ENCODE results near the gene MRM2. TPM values are rescaled to one million over a fixed set of nuclear protein-coding genes. Genes with fewer than 3 reads are reported as not detected.

MRM2 gene
- polyA plus RNA-seq, 2 of the 4 experiments (the other 2 are of a cell fraction) = 35.6 to 44.0 TPM

GRCh38 chr7:2260820-2261219 lies 18.8 kb upstream of the MRM2 start:
- no peak overlapping the region for H3K4me2 ChIP-seq
- H3K9me3 ChIP-seq = no peaks in the 10 kb centered on the region
- TF ChIP-seq FOSL2 (IDR thresholded peaks at IDR 0.05) (no peak), FOSL2 (CRISPR knock-in tag; IDR thresholded peaks at IDR 0.05) (no peak), ZC3H11A (IDR thresholded peaks at IDR 0.05) (no peak), NR3C1 (IDR thresholded peaks at IDR 0.05) (no peak), RNF2 (IDR thresholded peaks at IDR 0.05; ENCODE audit: borderline replicate concordance, low read depth) (no peak), HMGXB4 (CRISPR knock-in tag; IDR thresholded peaks at IDR 0.05; ENCODE audit: borderline replicate concordance) (no peak), KDM1A (IDR thresholded peaks at IDR 0.05; ENCODE audit: low read depth) (no peak), REST (IDR thresholded peaks at IDR 0.05) (no peak), JUNB (IDR thresholded peaks at IDR 0.05) (no peak), ATOH8 (CRISPR knock-in tag; IDR thresholded peaks at IDR 0.05; ENCODE audit: low read depth) (no peak), ESRRA (IDR thresholded peaks at IDR 0.05; ENCODE audit: borderline replicate concordance, low read length) (no peak), RFX5 (IDR thresholded peaks at IDR 0.05) (no peak), HES2 (IDR thresholded peaks at IDR 0.05) (no peak), POLR2A (IDR thresholded peaks at IDR 0.05; ENCODE audit: low read length) (no peak), CBX2 (IDR thresholded peaks at IDR 0.05; ENCODE audit: borderline replicate concordance, low read depth) (no peak), HOXA7 (CRISPR knock-in tag; IDR thresholded peaks at IDR 0.05) (no peak)
- 65% methylated on average over 5 of the region's 5 CpGs for WGBS (ENCODE audit: missing lambda C conversion rate)
- POLR2A ChIA-PET = interaction anchor here (1.1 kb wide), 1 partner anchor 12 kb away, joined by 3 read pairs; no protein-coding TSS in a partner anchor
- DNase-seq (ENCODE audit: low read depth in 1 of 2, low spot score in 1 of 2) (peak; percentile 52 to 88), ATAC-seq (peak; percentile 41 to 45; a peak in 4 of 6 replicates), FAIRE-seq (no peak)
- H3K27ac ChIP-seq = peak overlapping the region in 1 of 2 experiments; percentile 44; a peak in 1 of 6 replicates
- H3K4me3 ChIP-seq = no peak overlapping the region
- CTCF ChIA-PET = interaction anchor here (1.1 to 2.6 kb wide), 4 partner anchors 11 to 87 kb away, joined by 3 to 10 read pairs (median 6); no protein-coding TSS in a partner anchor
- H3K4me1 ChIP-seq = peaks cover 9% of the 10 kb centered on the region

- POLR2A ChIA-PET = no interaction called here
- ATAC-seq = no peak
These were observed 17.5 kb upstream of the MRM2 start for GRCh38 chr7:2259480-2259879.

More at GRCh38 chr7:2259480-2259879, 17.5 kb upstream of the MRM2 start:
- TF ChIP-seq USF2 (IDR thresholded peaks at IDR 0.05) (no peak), PBX3 (IDR thresholded peaks at IDR 0.05) (no peak), KDM5A (IDR thresholded peaks at IDR 0.05) (no peak), MAFK (IDR thresholded peaks at IDR 0.05; ENCODE audit: partially characterized antibody) (no peak), RAD21 (conservative IDR thresholded peaks at IDR 0.05 in 1 of 2, IDR thresholded peaks at IDR 0.05 in 1 of 2) (no peak), RCOR1 (IDR thresholded peaks at IDR 0.05; ENCODE audit: low read depth, low read length) (no peak), FOXS1 (CRISPR knock-in tag; IDR thresholded peaks at IDR 0.05) (no peak), FOSB (CRISPR knock-in tag; IDR thresholded peaks at IDR 0.05) (no peak), NFE2L2 (conservative IDR thresholded peaks at IDR 0.05; ENCODE audit: low read length) (no peak)
- H3K4me3 ChIP-seq = no peak overlapping the region
- FAIRE-seq = no peak
- 84% methylated on average over 8 of the region's 9 CpGs for WGBS (ENCODE audit: missing lambda C conversion rate)
- no peak overlapping the region for H3K4me2 ChIP-seq
- no peak overlapping the region for H3K27ac ChIP-seq
- H3K9me3 ChIP-seq = no peaks in the 10 kb centered on the region
- DNase-seq (ENCODE audit: low read depth in 1 of 2, low spot score in 1 of 2) = no peak
- CTCF ChIA-PET = interaction anchor here (0.7 to 2.2 kb wide), 4 partner anchors 11 to 595 kb away, joined by 3 to 7 read pairs (median 6); no protein-coding TSS in a partner anchor
- H3K4me1 ChIP-seq = peaks cover 9% of the 10 kb centered on the region

Measured in A549 (cell line).